Measurements from ENCODE around the gene MTHFD1L.

GRCh38 chr6:150914372-150914771, 48.9 kb downstream of the MTHFD1L start:
- TF ChIP-seq POLR2A (IDR thresholded peaks at IDR 0.05) (no peak), CTCF (IDR thresholded peaks at IDR 0.05) (no peak)
